Stimulated activated CD8-positive, alpha-beta memory T cell treated with anti-CD3 and anti-CD28 coated beads, Interleukin-15, amount 100 ng/mL, for 48 hours (primary cell): ENCODE results near the gene FAM237B.

Experiments
- DNase-seq, 2 donors: peaks; one replicate each; pipeline ENCODE4 v3.0.0-alpha.2; 2020; ENCODE audit warnings: low read depth in 2 of 2

Gene FAM237B

DNA sequence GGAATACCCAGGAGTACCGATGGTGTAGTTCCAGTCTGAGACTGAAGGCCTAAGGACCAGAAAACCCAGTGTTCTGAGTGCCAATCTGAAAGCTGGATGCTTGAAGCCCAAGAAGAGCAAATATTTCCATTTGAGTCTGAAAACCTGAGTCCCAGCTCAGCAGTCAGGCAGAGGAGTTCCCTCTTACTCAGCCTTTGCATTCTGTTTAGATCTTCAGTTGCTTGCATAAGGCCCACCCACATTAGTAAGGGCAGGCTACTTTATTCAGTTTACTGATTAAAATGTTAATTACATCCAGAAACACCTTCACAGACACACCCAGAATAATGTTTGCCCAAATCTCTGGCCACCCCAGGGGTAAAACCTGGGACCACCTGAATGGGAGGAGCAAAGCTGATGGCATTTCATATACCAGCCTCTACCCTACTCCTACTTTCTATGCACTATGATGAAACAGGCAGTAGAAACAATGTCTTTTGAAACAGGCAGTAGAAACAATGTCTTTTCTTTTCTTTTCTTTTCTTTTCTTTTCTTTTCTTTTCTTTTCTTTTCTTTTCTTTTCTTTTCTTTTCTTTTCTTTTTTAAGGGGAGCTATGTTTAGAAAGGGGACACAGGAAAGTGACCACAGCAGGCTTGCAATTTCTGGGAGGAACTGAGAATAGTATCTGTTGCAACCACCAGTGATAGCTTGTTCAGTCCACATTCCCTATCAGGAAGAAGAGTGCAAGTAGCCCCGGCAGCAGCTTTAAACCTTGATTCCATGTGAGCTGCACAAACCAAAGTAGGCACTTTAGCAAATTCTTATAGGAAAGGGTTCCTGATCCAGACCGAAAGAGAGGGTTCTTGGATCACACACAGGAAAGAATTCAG lies 30.6 kb downstream of the FAM237B start:
- no peak for DNase-seq

DNA sequence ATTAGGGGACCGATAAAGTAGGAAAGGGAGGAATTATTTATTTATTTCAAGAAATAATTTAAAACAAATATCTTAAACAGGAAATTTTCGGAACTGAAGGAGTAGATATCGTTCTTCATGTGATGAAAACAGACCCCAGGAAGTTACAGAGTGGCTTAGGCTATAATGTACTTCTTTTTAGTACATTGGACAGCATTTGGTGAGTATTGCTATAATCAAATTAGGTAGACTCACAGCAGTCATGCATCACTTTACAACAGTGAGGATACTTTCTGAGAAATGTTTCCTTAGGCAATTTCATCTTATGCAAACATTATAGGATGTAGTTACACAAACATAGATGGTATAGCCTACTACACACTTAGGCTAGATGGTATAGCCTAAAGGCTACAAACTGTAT lies 33.0 kb downstream of the FAM237B start:
- no peak for DNase-seq

DNA sequence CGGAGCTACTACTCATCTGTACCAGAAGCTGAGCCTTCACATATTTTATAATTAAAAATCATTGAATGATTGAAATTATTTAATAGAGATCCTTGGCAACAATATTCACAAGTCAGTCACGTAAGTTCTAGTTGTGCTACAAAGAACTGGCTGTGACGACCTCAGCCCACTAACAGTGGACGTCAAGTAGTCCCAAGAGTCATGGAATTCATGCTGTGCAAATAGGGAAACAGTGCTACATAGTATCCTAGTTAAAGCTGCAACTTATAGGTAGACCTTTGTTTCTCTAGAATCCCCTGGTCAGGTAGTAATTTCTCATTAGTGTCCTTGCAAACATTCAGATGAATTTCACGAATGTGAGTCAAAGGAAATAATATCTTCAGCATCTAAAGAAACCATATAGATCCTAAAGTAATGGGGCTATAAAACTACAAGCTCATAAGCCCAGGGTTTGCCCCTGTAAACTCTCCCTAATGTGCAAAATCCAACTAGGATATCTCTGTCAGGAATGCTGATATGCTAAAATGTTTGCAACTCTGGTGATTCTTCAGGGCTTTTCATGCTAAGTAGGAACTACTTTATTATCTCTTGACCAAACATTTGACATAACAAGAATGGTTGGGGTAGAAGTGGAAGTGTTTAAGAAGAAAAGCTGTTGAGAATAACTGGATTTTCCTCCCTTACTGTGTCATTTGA lies 44.9 kb downstream of the FAM237B start:
- DNase-seq: no peak

DNA sequence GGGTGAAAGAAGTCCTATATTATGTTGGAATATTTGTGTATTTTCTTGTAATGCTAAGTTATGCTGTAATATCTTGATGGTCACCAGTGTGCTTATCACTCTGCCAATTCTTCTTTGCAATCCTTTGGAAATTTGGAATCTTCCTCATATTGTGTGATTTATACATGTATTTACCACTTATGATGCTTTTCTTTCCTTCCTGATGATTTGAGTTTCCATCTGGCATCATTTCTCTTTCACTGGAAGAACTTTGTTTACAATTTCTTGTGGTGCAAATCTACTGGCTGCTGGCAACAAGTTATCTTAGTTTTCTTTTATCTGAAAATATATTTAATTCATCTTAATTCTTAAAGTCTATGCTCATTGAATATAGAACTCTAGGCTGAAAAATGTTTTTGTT lies 46.9 kb downstream of the FAM237B start:
- DNase-seq: no peak

DNA sequence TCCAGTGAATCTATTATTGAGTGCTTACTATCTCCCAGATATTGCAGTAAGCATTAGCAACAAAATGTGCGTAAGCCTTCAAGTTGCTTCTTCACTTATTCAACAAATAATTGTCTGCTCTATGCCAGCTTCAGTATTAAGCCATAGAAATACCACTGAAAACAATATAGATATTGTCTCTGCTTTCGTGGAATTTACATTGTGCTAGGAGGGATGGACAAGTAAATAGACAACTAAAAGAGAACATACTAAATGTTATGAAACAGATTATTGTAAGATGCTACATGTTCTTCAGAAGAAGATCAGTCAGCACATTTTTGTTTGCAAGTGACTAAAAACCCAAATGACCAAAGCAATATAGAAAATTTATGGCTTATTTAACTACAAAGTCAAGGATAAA lies 48.9 kb downstream of the FAM237B start:
- no peak for DNase-seq

DNA sequence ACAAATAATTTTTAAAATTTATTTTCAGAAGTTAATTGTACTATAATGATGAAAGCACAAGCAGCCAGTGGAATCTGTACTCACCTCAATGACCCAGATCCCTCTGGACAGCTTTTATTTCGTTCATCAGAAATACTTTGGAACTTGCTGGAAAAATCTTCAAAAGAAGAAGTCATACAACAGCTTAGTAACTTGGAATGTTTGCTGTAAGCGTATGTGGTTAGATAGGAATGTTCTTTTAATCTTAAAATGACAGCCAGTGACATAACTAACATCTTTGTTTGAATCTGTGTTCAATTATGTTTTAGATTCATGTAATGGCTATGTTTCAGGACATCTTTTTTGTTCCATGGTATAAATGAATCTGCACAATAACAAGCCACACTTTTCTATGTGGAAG lies 49.4 kb downstream of the FAM237B start:
- DNase-seq: no peak

DNA sequence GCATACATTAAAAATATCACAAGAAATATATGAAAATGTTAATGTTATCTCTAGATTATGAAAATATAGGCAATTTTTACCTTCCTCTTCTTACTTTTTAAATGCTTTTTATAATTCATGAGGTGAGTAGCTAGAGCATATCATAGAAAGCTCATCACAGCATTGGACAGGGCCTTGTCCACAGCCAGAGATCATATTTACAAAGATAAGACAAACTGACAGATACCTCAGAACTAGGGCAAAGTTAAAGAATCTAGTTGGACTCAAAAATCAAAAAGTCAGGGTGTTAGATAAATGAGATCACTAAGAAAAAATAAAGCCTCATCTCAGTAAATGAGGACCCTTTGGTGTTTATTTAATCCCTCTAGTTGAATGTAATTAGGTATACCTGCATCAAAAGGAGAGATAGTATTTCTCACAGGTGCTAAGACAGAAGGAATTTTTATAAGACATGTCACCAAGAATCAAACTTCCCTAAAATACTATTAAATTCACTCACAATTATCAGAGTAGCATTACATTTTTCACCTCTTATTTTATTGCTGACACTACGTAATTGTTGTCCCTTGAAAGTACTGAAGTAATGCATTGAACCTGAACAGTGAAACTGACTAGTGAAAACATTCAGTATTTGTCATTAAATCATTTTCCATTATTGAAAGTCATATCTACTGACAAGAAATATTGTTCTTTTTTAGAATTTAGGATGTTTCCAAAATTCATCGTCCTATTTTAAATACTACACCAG lies 50.5 kb downstream of the FAM237B start:
- no peak for DNase-seq

DNA sequence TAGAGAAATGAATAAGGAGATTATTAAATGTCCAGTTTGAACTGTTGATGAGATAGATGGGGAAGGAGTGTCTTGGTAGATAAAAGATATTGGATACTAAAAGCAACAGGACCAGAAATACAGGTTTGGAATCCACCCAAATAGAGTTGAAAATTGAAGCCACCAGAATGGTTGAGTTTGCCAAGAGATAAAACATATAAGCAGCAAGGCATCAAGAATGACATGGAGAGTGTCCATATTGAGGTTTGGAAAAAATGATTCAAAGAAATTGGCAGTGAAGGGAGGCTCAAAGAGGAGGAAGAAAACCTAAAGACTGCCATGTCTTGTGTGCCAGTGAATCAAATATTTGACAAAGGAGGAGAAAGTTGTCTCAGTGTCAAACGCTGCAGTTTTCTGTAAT lies 51.9 kb downstream of the FAM237B start:
- no peak for DNase-seq

DNA sequence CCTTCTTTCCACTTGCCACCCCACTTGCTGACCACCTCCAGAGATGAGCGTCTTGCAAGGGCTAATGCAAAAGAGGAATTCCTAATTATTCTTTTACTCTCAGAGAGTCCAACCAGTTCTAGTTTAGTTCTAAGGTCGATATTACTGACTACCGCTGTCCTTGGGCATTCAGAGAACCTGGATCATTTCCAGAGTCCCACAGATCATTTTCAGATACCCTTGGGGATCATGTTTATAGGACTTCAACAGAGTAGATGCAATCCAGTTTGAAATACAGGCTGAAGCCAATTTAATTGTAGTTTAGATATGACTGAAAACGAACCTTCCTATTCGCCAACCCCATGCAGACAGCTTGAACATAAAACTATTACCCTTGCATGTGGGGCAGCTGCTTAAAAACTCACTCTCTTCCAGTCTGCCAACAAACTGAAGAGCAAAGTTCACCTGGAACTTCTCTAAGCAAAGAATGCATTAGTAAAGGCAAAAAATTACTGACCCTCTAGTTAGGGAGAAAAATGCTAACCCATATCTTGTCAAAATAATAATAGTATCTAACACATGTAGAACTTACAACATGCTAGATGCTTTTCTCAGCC lies 53.7 kb downstream of the FAM237B start:
- DNase-seq: no peak

DNA sequence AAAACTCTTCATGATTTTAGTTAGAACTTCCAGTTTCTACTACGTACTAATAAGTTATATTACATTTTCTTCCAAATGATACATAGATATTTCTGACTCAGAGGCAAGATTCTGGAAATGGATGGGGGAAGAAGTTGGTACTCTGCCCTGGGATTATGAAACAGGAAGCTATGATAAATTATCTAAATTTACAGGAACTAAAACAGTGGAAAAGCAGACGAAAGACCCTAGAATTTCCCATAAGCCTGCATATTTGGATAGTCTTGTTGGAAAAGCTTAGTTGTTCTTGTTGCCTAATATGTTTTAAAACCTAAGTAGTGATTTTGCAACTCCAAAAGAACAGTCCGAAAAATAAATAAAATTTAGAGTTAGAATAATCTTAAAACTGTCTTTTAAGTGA lies 54.3 kb downstream of the FAM237B start:
- no peak for DNase-seq
